Ureter (tissue), 1 donor: ENCODE data around the gene ISM2. TPM values are rescaled to one million over a fixed set of nuclear protein-coding genes. Genes with fewer than 3 reads are reported as not detected.

Experiments used
- DNase-seq: peaks from one replicate; pipeline ENCODE4 v3.0.0-alpha.2; 2020; ENCODE audit warnings: low spot score
- total RNA-seq: library from RNA; stranded (reverse); gene quantifications from one replicate; pipeline ENCODE4 v1.2.4, GENCODE V29; 2023
- donor health status: DM: yes; HTN: yes; CAD: no.

Gene ISM2
- total RNA-seq, 1 donor from 2014 or later: 3.5 TPM

DNA sequence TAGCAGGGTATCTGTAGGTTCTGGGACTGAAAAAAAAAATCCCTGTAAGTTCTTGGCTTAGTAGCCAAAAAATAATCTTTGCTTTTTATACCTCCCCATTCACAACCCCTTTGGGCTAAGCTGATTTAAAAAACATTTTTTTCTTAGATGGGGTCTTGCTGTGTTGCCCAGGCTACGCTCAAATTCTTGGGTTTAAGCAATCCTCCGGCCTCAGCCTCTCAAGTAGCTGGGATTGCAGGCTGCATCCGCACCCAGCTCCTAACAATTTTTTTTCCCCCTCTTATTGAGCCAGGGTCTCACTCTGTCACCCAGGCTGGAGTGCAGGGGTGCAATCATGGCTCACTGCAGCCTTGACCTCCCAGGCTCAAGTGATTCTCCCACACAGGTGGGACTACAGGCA is 9.1 kb upstream of the ISM2 start:
- no peak for DNase-seq

DNA sequence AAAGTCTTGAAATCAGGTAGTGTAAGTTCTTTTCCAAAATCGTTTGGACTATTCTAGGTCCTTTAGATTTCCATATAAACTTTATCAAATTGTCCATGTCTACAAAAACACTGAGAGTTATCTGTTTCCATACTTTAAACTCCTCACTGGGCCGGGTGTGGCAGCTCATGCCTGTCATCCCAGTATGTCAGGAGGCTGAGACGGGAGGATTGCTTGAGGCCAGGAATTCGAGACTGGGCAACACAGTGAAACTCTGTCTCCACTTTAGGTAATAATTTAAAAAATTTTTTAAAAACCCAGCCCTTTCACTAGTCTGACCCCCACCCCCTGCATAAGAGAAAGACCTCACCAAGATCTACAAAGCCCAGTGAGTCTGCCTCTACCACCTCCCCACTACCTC is 6.4 kb upstream of the ISM2 start:
- no peak for DNase-seq

DNA sequence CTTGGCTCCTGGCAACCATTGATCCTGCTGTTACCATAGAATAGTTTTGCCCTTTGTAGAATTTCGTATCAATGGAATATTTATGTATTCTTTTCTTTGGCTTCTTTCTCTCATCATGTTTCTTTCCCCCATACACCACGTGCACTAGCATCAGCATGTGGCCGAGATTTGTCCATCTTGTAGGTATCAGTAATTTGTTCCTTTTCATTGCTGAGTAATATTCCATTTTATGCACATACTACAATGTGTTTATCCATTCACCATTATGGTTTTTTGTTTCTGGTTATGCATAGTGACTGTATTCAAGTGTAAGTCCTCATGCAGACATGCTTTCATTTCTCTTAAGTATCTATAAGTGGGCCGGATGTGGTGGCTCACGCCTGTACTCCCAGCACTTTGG is 4.5 kb upstream of the ISM2 start:
- DNase-seq: no peak

DNA sequence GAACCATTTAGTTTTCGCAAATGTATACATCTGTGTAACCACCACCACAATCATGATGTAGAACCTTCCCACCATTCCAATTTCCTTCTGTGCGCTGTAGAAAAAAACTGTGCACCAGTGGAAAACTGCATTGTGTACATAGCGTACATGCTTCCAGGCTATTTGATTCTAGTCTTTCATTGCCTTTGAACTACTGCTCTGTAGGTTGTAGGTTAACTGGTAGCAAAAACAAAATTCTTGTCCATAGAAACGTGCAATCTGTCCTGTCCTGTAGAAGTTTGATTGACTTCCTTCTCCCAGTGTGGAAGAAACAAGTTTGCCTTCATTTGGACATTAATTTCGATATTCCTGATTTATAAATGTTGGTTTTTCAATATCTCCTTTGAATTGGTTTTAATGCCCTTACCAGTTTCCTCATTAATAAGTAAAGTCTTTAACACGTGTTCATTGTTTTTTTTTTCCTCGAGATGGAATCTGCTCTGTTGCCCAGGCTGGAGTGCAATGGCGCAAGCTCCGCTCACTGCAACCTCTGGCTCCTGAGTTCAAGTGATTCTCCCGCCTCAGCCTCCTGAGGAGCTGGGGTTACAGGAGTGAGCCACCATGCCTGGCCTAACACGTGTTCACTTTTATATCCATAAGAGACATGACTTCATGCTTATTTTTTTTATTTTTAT is 3.6 kb upstream of the ISM2 start:
- peak; percentile 4 for DNase-seq

DNA sequence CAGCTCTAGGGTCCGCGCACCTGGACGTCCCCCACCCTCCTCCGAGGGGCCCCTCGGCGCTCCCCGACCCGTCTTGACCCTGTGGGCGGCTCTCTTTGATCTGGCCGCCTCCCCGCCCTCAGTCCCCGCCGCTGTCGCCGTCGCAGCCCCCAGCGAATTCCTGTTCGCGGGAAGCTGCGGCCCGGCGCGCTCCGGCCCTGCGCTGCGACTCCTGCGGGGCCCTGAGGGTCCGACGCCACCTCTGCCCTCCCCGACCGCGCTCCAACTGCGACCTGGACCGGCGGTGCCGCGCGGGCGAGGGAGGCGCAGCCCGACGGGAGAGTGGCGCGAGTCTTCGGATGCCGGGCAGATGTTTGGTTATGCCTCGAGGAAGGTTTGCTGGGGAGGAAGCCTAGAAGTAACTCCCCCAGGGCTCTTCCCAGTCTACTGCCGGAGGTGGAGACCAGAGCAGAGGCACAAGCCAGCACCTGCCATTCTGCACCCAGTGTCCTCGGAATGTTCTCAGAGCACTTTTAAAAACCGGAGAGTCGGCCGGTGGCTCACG is 440 bp upstream of the ISM2 start:
- no peak for DNase-seq

DNA sequence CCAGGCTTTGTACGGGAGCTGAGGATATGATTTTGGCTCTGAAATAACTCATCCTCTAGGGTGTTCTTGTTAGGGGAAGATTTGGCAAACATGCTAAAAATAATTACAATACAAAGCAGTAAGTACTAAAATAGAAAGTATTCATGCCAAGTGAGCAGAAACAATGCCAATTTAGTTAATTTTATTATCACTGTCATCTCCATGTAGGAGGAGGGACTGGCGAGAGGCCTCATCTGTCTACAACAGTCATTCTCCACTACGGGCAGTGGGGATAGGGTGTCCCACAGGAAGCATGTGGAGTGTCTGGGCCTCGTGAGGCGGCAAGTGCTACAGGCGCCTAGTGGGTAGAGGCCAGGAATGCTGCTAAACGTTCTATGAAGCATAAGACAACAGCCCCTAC is 3.3 kb downstream of the ISM2 start:
- DNase-seq: no peak

DNA sequence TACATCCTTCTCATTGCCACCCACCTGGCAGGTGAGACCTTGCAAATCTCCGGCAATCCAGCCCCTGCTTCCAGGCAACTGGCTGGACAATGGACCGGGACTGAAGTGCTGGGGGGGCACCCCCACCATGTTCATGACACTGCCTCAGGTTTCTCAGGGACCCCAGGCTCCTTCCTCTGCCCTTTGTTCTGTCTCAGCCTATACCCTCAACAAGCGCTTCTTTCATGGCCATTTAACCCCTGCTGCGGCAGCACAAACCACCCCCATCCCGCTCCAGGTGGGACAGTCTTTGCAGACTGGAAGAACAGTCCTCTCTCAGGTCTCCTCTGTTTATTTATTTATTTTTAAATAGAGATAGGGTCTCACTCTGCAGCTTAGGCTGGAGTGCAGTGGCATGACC is 7.6 kb downstream of the ISM2 start:
- DNase-seq: no peak

DNA sequence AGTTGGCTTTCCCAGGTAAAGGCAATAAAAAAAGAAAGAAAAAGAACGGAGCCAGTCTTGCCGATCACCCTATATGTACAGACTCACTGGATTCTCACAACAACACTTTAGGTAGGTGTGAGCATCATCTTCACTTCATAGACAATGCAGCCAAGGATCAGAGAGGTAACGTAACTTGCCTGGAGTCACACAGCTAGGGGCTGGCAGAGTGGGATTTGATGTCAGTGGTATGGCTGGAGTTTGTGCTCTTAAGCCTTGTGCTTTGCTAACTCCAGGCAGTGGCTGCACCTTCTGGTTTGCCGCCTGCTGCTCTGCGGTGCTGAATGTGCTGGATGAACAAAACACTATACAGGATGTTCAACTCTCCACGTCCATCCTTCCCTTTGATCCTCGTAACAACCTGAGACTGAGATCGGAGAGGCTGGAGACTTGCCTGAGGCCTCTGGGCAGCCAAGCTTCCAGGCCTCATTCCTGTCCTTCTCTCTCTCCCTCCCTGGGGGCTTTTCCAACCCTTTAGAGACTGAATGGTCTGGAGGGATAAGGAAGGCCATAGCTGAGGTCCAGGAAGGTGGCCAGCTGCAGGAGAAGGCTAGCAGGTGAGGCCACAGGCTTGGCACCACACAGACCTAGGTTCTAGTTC is 8.1 kb downstream of the ISM2 start:
- DNase-seq: no peak

DNA sequence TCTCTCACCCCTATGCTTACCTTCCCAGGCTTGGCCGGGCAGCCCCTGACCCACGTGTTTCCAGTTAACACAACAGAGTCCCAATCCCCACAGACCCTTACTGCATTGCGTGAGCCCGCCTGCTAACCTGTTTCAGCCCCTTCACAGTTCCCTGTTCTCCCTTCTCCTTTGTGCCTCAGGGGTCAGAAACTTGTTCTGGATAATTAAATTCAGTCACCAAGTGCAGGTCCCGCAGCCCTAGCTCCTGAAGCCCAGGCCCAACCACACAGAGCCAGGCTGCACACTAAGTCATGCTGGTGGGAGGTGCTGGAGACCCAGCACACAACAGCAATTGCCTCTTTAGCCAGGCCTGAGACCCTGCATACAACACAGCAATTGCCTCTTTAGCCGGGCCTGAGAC is 9.6 kb downstream of the ISM2 start:
- DNase-seq: no peak

DNA sequence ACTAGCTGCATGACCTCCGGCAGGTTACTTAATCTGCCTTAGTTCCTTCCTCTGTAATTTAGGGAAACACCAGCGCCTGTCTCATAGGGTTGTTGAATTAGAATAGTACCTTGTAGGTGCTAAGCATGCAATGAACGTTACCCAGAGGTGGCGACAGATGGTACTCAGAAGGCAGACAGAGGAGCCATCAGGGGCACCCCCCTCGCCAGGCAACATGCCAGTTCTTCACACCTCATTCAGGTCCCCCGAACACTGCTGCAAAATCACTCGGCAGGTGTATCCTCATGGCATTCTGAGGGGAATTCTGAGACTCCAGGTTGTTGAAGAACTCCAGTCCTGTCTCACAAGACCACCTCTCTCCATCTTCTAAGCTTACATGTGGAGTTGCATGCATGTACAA is 10.1 kb downstream of the ISM2 start:
- no peak for DNase-seq

DNA sequence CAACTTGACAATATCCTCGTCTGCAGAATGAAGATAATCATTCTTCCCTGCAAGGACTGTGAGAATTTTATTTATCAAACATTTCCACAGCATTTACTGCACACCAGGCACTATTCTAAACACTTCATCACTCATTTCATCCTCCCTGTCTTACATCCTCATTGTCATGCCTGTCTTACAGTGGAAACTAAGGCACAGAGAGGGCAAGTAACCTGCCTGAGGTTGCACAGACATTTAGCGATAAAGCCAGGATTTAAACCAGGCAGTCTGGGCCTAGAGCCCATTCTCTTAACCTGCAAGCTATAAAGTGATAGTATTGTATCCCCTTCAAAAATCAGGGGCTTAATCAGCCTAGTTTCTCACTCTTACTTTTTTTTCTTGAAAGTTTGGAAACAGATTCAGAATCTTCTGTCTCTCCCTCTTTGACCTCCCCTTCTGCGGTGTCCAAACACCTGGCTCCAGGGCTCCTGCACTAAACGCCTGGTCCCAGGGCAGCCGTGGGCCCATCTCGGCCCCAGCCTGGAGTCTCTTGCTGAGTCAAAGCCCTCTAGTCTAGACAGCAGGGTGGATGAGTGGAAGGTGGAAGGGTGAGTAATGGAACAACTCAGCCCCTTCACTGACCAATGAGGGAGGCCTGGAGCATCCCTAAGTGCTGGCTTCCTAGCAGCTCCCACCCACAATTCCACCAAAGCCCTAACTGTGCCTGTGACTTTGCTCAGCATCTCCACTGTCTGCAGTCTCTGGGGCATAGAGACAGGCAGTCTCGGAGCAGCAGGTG is 12.5 kb downstream of the ISM2 start:
- no peak for DNase-seq

DNA sequence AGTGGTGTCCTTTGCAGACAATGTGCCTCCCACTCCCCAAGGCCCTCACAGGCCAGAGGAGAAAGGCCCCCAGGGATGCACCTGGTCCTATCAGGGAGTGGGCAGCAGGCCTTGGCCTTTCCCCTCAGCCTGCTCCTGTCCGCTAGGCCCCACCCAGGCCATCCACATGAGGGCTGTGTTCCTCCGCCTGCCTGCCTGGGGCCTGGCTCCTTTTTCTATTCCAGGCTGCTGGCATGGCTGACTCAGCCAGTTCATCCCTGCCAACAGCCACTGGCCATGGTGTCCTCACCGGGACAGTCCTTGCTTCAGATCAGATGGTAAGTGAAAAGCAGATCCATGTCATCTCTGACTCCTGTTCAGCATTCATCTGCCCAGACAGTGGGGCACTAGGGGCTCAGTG is 13.4 kb downstream of the ISM2 start:
- no peak for DNase-seq

DNA sequence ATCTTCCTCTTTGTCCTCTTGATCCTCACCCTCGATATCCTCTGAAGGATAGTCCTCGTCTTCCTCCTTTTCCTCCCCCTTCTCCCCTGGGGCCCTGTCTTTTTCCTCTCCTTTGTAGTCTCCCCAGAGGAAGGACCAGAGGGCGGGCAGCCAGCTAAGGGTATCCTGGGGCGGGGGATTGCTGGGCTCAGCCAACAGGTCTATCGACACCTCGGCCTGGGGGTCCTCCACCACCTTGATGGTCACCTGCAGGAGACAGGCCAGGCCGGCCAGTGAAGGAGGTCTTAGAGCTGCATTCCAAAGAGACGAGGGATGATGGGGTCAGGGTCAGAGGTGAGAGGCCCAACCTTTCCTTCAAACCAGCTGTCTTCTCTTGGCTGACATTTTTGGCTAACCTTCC is 16.2 kb downstream of the ISM2 start:
- no peak for DNase-seq

DNA sequence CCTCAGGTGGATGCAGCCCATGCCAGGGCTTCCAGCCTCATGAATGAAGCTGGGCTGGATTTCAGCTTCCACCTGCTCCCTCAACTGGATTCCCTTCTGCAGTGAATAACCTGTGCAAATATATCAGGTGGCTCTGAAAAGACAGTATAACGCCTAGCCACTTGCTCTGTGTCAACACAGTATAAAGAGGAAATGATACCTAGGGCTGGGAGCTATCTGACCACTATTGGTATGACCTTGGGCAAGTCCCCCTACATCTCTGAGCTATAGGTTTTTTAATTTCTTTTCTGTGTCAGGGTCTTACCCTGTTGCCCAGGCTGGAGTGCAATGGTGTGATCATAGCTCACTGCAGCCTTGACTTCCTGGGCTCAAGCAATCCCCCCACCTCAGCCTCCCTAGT is 19.8 kb downstream of the ISM2 start:
- no peak for DNase-seq

DNA sequence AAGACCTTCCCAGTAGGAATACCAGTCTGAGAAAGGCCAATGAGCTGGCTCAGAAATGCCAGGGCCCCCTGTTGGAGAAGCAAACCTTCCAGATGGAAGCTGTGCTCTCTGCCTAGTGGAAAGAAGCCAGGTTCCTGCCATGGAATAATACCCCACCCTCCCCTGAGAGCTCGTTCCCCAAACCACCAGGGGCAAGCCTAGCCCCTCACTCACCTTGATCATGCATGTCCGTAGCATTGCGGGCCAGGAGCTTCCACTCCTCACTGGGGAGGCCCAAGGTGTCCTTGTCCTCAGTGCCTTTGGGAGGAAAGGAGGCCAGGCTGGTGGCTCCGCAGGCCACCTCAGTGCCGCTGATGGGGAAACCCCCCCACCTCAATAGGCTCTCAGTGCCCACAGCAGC is 20.6 kb downstream of the ISM2 start:
- DNase-seq: no peak

DNA sequence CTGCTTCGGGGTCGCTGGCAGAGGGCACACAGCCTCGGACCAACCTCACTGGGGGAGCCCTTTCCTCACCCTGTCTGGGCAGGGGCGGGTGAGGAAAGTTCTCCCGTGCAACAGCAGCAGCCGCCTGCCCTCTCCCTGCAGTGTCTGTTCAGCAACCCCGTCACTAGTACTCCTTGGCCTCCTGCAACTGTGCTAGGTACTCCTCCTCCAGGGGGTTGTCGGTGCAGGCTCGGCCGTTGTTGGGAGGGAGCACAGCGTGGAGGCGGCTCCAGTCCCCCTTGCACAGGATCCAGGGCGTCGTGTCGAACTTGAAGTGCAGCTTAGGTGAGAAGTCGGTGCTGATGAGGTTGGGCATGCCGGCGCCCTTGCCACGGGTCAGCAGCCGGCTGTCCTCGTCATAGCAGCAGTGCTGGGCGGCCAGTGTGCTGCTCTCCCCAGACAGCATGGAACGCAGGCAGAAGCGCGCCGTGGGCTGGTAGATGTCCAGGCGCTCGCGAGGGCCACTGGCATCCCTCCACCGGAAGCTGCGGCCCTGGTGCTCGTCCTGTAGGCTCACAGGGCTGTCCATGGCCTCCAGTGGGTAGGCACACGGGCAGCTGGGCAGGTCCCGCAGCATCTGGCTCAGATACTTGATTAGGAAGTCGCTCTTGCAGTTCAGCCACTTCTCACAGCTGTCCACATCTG is 23.0 kb downstream of the ISM2 start:
- DNase-seq: no peak

DNA sequence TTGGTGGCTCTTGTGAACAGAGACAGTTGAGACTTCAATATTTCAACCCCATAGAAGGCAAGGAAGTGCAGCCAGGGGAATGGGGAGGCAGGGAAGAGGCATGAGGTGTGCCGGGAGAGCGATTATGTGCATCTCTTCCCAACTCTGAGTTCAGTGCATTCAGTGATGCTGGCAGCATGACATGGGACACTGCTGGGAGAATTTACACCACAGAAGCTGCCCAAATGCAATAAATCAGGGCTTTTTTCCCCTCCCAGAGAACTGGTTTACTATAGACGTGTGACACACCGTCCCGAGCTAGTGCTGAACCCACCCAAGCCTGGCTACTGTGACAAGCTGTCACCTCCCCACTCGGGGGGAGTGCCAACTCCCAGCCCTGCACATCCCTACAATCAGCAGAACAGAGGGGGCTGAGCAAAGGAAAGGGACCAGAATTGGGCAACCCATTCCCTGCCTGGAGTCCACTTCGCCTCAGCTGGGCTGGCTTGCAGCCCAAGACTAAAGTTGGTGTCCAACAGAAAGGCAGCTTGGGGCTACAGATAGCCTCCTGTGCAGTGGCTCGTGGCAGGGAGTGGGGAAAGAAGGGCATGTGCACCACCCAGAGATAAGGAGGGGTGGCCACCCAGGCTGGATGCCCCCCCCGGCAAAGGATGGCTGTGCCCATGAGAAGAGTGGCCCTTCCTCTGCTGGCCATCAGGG is 24.0 kb downstream of the ISM2 start:
- DNase-seq: no peak

DNA sequence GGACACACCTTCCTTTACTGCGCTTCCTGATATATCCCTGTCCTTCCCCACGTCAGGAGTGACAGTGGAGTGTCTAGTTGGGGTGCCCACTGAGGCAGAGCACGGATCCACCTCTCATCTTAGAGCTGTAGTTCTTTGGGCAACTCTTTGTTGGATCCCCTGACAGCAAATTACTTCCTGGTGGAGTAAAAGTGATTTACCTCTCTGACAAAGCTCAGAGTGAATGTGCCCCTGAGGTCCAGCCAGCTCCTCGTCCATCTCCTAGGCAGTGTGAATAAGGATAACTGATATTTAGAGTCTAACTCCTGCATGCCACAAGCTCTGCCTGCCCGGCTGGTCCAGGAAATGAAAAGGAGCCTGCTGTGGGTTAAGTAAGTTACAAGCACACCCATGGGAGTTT is 24.7 kb downstream of the ISM2 start:
- no peak for DNase-seq

DNA sequence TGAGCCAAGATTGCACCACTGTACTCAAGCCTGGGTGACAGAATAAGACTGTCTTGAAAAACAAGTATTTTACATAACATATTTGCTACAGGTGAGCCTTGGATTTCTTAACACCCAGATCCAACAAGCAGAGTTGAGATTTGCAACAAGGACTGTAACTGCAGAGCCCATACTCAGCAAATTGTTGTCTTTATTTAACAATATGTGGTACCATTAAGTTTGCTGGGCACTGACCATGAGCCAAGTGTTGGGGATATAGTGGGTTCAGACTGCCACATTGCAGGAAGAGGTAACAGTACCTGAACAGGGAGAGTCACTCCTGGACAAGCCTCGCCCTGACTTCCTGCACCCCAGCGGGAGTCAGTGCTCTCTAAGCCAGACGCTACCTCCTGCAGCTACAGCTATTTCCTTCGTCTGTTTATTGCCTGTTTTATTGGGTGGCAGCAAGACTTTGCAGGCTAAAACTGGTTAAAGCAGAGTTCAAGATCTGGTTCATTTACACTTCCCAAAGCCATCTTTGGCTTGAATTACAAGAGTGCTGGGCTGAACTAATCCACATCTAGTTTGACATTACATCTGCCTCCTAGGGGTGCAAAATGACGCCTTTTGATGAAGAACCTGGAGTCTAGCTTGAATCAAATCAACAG is 28.3 kb downstream of the ISM2 start:
- no peak for DNase-seq

DNA sequence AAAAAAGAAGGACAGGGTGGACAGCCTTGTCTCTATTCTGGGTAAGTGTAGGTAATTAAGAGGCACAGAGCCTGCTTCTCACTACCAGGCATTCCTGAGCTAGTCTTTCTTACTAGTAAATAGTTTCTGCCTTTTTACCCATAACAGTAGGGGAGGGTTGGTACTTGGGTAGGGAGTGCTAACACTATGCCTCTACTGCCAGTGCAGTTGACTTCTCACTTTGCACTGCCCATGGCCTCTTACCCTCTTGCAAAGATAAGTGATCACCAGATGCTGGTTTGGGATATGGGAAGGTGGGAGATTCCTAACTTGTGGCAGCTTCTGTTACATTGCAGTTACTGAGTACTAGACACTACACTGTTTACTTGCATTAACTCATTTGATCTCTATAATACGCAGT is 29.1 kb downstream of the ISM2 start:
- DNase-seq: no peak

DNA sequence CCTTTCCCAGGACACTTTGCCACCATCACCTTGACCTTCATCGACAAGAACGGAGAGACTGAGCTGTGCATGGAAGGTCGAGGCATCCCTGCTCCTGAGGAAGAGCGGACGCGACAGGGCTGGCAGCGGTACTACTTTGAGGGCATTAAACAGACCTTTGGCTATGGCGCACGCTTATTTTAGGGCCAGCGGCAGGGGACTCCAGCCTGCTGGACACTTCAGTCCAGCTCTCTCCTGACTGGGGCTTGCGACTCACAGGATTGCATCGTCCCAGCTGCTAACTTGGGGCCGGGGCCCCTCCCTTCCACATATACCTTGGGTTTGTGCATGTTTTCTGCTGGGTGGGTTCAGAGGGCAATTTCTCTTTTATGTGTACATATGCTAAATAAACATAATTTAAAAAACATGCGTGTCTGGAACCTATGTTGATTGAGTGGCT is 29.5 kb downstream of the ISM2 start:
- no peak for DNase-seq
